Endodermal cell (in vitro differentiated cells): ENCODE data around the gene LOXHD1. TPM values are rescaled to one million over a fixed set of nuclear protein-coding genes. Genes with fewer than 3 reads are reported as not detected.

ENCODE experiments used
- DNase-seq: peaks from one replicate; pipeline ENCODE4 v3.0.0-alpha.2; 2017
- H3K27ac ChIP-seq: 2 replicates; pipeline ENCODE4 v1.5.1; 2013; ENCODE audit warnings: mild to moderate bottlenecking, low read depth, low read length, moderate library complexity
- H3K27me3 ChIP-seq: 2 replicates; pipeline ENCODE4 v1.6.1; 2013; ENCODE audit warnings: mild to moderate bottlenecking, low read length, moderate library complexity; ENCODE audit not compliant: insufficient read depth, control insufficient read depth, poor library complexity, severe bottlenecking
- H3K36me3 ChIP-seq: 2 replicates; pipeline ENCODE4 v1.7.0; 2013; ENCODE audit warnings: mild to moderate bottlenecking, low read length, moderate library complexity; ENCODE audit not compliant: control insufficient read depth, insufficient read depth
- H3K4me1 ChIP-seq: one replicate; pipeline ENCODE4 v1.7.0; 2013; ENCODE audit warnings: low read length; ENCODE audit not compliant: control insufficient read depth, insufficient read depth
- H3K4me3 ChIP-seq: 2 replicates; pipeline ENCODE4 v1.5.1; 2013; ENCODE audit warnings: mild to moderate bottlenecking, low read length, moderate library complexity
- H3K9ac ChIP-seq: 2 replicates; pipeline ENCODE4 v1.6.1; 2013; ENCODE audit warnings: mild to moderate bottlenecking, low read length, moderate library complexity; ENCODE audit not compliant: poor library complexity, severe bottlenecking; ENCODE audit errors: extremely low read depth
- H3K9me3 ChIP-seq: 2 replicates; pipeline ENCODE4 v1.6.1; 2013; ENCODE audit warnings: mild to moderate bottlenecking, low read length, moderate library complexity; ENCODE audit not compliant: control insufficient read depth
- H3K27ac Mint-ChIP-seq: 2 replicates; pipeline ENCODE4 v1.8.0; 2020; ENCODE audit warnings: mixed read lengths
- H3K27me3 Mint-ChIP-seq: 2 replicates; pipeline ENCODE4 v1.8.0; 2021; ENCODE audit warnings: mild to moderate bottlenecking, mixed read lengths; ENCODE audit not compliant: insufficient read depth
- H3K36me3 Mint-ChIP-seq: 2 replicates; pipeline ENCODE4 v1.8.0; 2020; ENCODE audit warnings: low read depth, mixed read lengths
- H3K4me1 Mint-ChIP-seq: 2 replicates; pipeline ENCODE4 v1.8.0; 2020; ENCODE audit warnings: mixed read lengths
- H3K4me3 Mint-ChIP-seq: 2 replicates; pipeline ENCODE4 v1.8.0; 2020; ENCODE audit warnings: mild to moderate bottlenecking, moderate library complexity, mixed read lengths
- H3K9me3 Mint-ChIP-seq: 2 replicates; pipeline ENCODE4 v1.8.0; 2020; ENCODE audit warnings: mild to moderate bottlenecking, mixed read lengths
- WGBS, 2 experiments: methylation state at CpG; one replicate each; pipeline versions ENCODE4 v1.1.5 to v1.1.7; 2013; ENCODE audit warnings: missing lambda C conversion rate in 2 of 2, mixed read lengths in 1 of 2; ENCODE audit not compliant: insufficient coverage in 1 of 2, insufficient read length in 1 of 2; 5-methylcytosine and 5-hydroxymethylcytosine counted together
- total RNA-seq, 2 donors: library from RNA; stranded (reverse); fragmentation: NEBNext Ultra II Directional in 1 of 2; extraction: Animal tissue kit (Norgen Biotek cat#: 25700) in 1 of 2; gene quantifications; 2 replicates in 1 of 2; 3 replicates in 1 of 2; pipeline ENCODE4 v1.2.1, GENCODE V29; 2021
- TF ChIP-seq, protein P1 (sequence below): fragments of 200-600 bp; sonication (generic); conservative IDR thresholded peaks from 2 replicates; pipeline ENCODE4 v1.5.0; 2021; ENCODE audit warnings: antibody characterized with exemption, mild to moderate bottlenecking

LOXHD1 gene
- total RNA-seq, 2 donors from 2014 or later: 2.1 TPM; not detected in 1

DNA sequence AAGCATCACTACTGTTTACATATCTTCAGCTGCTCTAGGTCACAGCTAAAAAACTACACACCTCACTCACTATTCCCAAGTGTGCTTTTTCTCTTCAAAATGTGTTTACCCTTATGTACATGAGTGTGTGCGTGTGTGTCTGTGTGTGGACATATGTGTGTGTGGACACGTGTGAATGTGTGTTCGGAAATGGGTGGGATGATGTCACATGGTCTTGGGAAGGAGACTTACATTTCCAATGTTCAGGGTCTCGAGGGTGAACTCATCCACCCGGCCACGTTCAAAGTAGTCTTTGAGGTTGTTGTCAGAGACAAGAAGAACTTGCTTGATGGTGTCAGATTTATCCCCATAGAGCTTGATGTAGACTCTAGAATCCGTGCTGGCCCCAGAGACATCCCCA is 87.8 kb downstream of the LOXHD1 start:
- H3K36me3 ChIP-seq: no peaks in the 10 kb centered on the region
- Mint-ChIP-seq H3K27me3 (no peaks in the 10 kb centered on the region), H3K9me3 (no peaks in the 10 kb centered on the region), H3K36me3 (no peaks in the 10 kb centered on the region), H3K4me1 (peaks cover 7% of the 10 kb centered on the region), H3K4me3 (no peak overlapping the region), H3K27ac (no peak overlapping the region)
- H3K4me1 ChIP-seq: no peaks in the 10 kb centered on the region
- no peak overlapping the region for H3K27ac ChIP-seq
- no peak overlapping the region for H3K4me3 ChIP-seq
- 85 to 95% methylated on average over 7 of the region's 7 CpGs for WGBS, 2 experiments
- H3K9me3 ChIP-seq: no peaks in the 10 kb centered on the region
- H3K27me3 ChIP-seq: peaks cover 21% of the 10 kb centered on the region
- no peak for DNase-seq
- TF ChIP-seq, protein P1, sequence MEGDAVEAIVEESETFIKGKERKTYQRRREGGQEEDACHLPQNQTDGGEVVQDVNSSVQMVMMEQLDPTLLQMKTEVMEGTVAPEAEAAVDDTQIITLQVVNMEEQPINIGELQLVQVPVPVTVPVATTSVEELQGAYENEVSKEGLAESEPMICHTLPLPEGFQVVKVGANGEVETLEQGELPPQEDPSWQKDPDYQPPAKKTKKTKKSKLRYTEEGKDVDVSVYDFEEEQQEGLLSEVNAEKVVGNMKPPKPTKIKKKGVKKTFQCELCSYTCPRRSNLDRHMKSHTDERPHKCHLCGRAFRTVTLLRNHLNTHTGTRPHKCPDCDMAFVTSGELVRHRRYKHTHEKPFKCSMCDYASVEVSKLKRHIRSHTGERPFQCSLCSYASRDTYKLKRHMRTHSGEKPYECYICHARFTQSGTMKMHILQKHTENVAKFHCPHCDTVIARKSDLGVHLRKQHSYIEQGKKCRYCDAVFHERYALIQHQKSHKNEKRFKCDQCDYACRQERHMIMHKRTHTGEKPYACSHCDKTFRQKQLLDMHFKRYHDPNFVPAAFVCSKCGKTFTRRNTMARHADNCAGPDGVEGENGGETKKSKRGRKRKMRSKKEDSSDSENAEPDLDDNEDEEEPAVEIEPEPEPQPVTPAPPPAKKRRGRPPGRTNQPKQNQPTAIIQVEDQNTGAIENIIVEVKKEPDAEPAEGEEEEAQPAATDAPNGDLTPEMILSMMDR: no peak
- H3K9ac ChIP-seq: no peak overlapping the region

- Mint-ChIP-seq H3K36me3 (no peaks in the 10 kb centered on the region), H3K4me3 (no peak overlapping the region), H3K27ac (no peak overlapping the region), H3K27me3 (no peaks in the 10 kb centered on the region), H3K9me3 (no peaks in the 10 kb centered on the region), H3K4me1 (peaks cover 25% of the 10 kb centered on the region)
- H3K4me3 ChIP-seq: no peak overlapping the region
- TF ChIP-seq, protein P1: no peak
- no peaks in the 10 kb centered on the region for H3K9me3 ChIP-seq
- 80 to 82% methylated on average over 2 of the region's 2 CpGs for WGBS, 2 experiments
- H3K36me3 ChIP-seq: no peaks in the 10 kb centered on the region
- no peak overlapping the region for H3K9ac ChIP-seq
- peaks cover 21% of the 10 kb centered on the region for H3K27me3 ChIP-seq
- no peaks in the 10 kb centered on the region for H3K4me1 ChIP-seq
- no peak overlapping the region for H3K27ac ChIP-seq
- no peak for DNase-seq
Measured at GRCh38 chr18:46567196-46567595, 89.8 kb downstream of the LOXHD1 start.

GRCh38 chr18:46566111-46566510 is 90.9 kb downstream of the LOXHD1 start:
- H3K36me3 ChIP-seq: no peaks in the 10 kb centered on the region
- H3K27me3 ChIP-seq: peaks cover 21% of the 10 kb centered on the region
- H3K9me3 ChIP-seq: no peaks in the 10 kb centered on the region
- H3K4me3 Mint-ChIP-seq: no peak overlapping the region
- peaks cover 25% of the 10 kb centered on the region for H3K4me1 Mint-ChIP-seq
- TF ChIP-seq, protein P1: no peak
- H3K27ac ChIP-seq: no peak overlapping the region
- no peak overlapping the region for H3K27ac Mint-ChIP-seq
- H3K9ac ChIP-seq: no peak overlapping the region
- no peaks in the 10 kb centered on the region for H3K4me1 ChIP-seq
- H3K36me3 Mint-ChIP-seq: no peaks in the 10 kb centered on the region
- no peak overlapping the region for H3K4me3 ChIP-seq
- DNase-seq: no peak
- H3K27me3 Mint-ChIP-seq: no peaks in the 10 kb centered on the region
- no peaks in the 10 kb centered on the region for H3K9me3 Mint-ChIP-seq
- 89 to 93% methylated on average over 10 of the region's 10 CpGs for WGBS, 2 experiments
